ENCODE data around the gene ADGRB3.

DNA sequence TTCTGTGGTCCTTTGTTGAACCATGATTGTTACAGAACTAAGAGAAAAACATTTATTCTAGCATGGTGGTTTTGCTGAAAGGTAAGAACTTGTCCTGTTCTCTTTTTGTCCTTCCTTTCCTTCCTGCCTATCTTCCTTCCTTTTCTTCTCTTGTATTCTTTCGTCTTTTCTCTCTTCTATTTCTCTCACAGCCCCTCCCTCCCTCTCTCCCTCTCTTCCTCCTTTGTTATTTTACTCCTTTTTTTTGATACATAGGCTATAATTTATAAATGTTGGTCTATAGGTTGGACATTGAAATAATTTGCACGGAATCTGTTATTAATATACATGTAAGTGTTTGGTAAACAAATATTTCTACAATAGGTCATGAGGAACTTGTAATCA lies 18.6 kb downstream of the ADGRB3 start:
- TF ChIP-seq POLR2A (IDR thresholded peaks at IDR 0.05; ENCODE audit: low read depth, low read length) (no peak), CTCF (IDR thresholded peaks at IDR 0.05; ENCODE audit: extremely low read depth in 1 of 2, insufficient read depth in 1 of 2, low read depth in 1 of 2, low read length in 2 of 2) (no peak)
